GM12873 (cell line): ENCODE measurements around the gene KCNMA1.

Experiments
- CTCF ChIP-seq: IDR thresholded peaks from 2 replicates; pipeline ENCODE4 v1.5.1; 2012; ENCODE audit warnings: low read depth, mild to moderate bottlenecking, moderate library complexity, low read length, control low read depth; ENCODE audit not compliant: insufficient read depth; ENCODE audit errors: missing control alignments

The KCNMA1 gene

GRCh38 chr10:77196614-77197013 lies 441.0 kb downstream of the KCNMA1 start:
- TF ChIP-seq CTCF = no peak

DNA sequence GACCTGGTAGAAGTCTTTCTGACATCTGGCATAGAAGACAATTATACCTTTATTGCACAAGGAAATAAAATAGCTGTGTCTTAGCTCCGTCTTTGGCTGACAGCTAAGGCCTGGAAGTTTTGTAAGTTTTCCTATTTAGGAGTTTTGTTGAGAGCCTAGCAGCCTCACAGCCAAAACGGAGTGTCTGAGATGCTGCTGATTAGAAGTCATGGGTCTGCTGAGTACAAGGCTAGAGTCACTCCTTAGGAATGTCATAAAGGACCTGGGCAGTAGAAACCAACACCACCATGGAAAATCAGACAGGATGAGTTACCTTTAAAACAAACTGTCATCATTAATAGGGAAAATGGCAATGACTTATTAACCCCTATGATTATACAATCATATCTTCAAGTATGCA lies 442.5 kb downstream of the KCNMA1 start:
- TF ChIP-seq CTCF = no peak

- no peak for TF ChIP-seq CTCF
Observed at GRCh38 chr10:77193001-77193400, 444.6 kb downstream of the KCNMA1 start.

DNA sequence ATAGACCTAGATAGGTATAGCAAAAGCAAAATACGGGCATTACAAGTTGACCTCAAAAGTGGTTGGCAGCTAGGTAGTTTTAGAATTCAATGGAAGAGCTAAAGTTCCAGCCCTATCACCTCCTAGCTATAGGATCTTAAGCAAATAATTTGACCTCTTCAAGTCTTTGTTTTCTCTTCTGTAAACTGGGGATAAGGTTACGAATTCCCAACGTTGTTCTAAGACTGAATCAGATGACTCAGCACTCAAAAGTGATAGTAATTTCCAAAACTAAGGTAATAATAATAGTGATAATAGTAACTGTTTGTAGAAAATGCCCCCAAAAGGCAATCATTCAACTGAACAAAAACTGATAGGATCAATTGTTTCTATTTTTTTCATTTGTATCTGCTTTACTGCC lies 445.2 kb downstream of the KCNMA1 start:
- no peak for TF ChIP-seq CTCF

DNA sequence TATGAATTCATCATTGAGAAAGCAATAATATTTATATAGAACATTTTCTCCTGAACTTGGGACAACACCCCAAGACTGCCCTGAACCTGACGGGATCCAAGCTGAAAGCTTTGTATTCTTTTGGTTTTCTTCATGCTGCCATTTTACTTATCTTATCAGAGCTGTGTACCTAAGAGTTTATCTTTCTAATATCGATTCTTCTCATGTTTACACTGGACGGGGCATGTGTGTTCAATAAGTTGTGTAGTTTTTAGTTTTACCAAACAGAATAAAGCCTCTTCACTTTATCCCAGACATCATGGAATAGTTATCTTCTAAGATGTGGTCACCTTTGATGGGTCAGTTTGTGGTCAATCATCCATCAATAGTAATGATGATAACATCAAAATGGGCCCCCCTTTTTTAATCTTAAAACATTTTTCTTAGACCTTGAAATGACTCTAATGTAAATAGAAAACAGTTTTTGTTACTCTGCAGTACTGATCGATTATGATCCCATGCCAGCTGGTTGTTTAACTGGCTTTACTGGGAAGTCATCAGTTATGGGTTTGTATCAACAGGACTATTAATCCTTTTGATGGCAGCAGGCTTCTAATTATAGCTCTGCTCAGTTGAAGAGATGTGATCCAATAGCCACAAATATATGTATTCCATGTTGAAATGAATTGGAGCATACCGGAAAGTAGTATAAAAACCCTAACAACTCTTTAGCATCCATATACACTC lies 446.1 kb downstream of the KCNMA1 start:
- no peak for TF ChIP-seq CTCF

DNA sequence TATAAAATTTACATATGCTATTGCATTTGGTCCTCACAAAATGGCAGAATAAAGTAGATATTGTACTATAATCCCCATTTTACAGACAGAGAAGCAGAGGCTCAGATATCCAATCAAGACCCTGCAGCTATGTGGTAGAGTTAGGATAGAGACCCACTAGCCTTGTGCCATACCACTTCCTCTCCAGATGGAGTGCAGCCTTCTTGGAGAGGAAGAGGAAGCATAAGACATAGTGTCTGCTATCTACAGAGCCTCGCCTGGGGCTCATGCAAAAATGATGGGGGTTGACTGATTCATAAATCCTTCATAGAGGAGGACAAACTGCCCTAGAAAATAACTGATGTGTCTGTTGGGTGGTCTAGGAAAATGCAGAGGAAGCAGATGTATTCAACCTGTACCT lies 447.3 kb downstream of the KCNMA1 start:
- no peak for TF ChIP-seq CTCF

DNA sequence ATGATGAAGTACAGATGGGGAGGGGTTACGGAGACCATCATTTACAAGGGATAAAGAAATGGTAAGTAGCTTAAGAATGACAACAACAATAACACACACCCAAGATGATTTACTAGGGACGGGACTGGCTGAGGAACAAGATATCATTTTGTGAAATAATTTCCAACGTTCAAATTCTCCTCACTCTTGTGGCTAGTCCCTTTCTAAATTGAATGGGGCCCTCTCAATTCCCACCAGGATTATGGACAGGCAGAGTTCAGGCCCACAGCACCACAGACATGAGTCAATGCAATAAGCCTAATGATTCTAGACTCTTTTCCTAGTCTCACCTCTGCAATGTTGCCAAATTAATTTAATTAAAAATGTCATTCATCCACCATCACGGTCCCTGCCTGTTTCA lies 448.1 kb downstream of the KCNMA1 start:
- no peak for TF ChIP-seq CTCF
